NCI-H748 (cell line): Measurements from ENCODE around the gene MYOCOS.
"Not testable (repeated sequence)": the region's sequence is repeated elsewhere in the genome, so short reads cannot be mapped to it uniquely, and the experiment has no call there.

Experiments used
- DNase-seq: peaks from one replicate; lab custom pipeline; 2025; ENCODE audit not compliant: unreplicated experiment; lab: John Stamatoyannopoulos, UW

Gene MYOCOS, protein sequence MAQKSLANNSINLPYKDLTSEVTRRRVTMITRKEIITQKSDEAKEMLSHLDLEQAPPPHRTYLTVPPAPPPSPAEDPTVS

GRCh38 chr1:171622152-171622462 lies at the start of gene MYOCOS:
Gene MYOCOS, plus strand, starts transcription at chr1:171622243. Its CDS starts 1,641 bp downstream, at chr1:171623884.
- DNase-seq = no peak

- DNase-seq = no peak
These were observed 45.9 kb upstream of the MYOCOS start for GRCh38 chr1:171576144-171576543.

GRCh38 chr1:171581226-171581625 lies 40.8 kb upstream of the MYOCOS start:
- DNase-seq = no peak

DNA sequence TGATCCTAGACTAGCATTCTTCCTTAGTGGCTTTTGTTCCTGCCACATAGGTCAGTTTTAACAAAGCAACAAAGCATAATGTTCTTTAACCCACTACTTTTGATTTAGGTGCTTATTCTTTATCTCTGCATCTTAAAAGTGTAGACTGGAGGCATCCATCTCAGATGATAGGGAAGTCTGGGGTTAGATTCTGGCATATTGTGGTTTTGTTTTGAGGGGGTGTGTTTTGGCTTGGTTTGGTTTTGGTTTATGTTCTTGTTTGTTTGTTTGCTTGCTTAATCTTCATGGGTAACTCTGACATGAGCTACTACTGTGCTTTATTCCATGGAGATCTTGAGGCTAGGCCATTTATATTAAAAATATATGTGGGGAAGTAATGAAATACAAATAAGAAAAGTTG lies 40.3 kb upstream of the MYOCOS start:
- no peak for DNase-seq

DNA sequence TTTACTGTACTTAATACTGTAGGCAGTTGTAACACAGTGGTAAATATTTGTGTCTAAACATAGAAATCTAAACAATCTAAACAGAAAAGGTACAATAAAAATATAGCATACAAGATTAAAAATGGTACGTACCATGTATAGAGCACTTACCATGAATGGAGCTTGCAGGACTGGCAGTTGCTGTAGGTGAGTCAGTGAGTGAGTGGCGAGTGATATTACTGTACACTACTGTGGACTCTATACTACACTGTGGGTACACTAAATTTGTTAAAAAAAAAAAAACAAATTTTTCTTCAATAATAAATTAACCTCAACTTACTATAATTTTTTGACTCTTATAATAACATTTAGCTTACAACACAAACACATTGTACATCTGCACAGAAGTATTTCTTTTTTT lies 39.5 kb upstream of the MYOCOS start:
- no peak for DNase-seq

- DNase-seq = no peak
These were observed 38.3 kb upstream of the MYOCOS start for GRCh38 chr1:171583591-171584201.

GRCh38 chr1:171585715-171586114 lies 36.3 kb upstream of the MYOCOS start:
- no peak for DNase-seq

DNA sequence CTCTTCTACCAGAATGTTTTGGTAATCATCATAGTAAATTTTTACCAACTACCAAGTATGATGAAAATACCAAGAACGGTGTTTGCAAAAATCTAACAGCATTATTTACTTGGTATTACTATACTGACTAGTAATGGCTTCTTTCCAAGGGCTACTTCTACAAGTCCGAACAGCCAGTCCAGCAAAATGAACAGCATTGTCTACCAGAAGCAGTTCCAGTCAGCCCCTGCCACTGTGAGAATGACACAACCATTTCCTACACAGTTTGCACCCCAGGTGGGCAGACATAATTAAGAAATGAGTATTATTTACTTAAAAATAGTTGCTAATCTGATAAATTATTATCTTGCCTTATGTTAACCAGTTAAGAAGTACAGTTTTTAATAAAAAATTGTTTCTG lies 33.8 kb upstream of the MYOCOS start:
- DNase-seq = no peak

- no peak for DNase-seq
These were observed 32.0 kb upstream of the MYOCOS start for GRCh38 chr1:171590022-171590421.

DNA sequence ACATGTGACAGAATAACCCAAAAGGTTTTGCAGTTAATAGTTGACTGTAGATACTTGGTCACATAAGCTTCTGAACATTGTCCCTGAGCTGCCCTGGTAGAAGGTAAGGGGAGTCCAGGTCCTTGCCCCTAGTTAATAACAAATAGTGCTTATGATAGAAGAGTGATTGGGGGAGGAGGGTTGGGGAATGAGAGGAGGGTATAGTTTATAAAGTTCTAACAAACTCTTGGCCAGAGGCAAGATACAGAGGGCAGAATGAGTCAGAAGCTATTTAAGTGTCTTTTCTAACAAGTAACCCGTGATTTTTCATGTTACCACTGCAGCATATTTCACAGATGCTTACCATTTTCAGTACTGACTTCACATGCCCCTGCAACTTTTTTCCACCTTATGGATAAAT lies 26.7 kb upstream of the MYOCOS start:
- no peak for DNase-seq

DNA sequence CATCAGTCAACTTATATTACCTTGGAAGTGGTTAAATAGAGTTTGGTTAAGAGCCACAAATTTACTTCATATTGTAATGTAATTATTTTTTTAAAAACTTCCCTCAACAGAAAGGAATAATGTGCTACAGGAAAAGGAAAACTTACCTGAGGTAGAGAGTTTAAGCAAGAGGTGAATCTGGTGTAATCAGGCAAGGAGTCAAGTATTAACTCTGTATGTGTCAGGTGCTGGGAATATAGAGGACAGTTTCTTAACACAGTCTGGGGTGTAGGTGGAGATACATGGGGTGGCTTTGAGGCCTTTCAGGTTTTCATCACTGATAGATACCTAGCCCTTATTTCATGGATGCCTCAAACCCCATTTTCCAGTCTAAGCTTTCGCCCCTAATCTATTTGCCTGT lies 25.9 kb upstream of the MYOCOS start:
- no peak for DNase-seq

DNA sequence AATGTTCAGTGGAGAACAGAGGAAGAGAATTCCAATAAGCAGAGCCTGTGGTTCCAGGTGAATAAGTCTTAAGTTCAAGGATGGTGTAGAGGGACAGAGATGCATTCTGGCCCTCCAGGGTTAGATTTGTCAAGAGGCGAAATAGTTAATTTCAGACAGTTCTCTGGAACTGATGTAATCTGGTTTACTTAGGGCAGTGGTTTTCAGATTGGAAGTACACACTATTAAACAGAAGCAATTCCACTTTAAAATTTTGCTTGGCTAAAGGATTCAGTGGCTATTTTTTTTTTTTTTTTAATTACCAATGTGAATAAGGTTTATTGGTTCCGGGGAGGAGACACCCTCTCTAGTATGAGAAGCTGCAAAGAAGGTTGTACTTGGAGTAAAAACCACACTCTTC lies 25.3 kb upstream of the MYOCOS start:
- DNase-seq = no peak

DNA sequence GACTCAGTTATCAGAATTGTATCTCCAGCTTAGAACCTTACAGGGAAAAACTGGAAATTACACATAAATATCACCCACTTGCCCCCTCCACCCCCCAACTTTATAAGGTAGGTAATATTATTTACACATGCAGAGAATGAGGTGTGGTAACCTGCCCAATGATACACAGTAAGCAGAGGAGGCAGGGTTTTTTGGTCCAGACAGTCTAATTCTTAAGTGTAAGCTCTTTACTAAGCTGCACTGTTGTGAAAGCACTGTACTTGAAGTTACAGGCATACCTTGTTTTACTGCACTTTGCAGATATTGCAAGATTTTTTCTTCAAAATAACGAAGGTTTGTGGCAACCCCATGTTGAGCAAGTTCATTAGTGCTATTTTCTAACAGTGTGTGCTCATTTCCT lies 24.8 kb upstream of the MYOCOS start:
- DNase-seq = no peak

DNA sequence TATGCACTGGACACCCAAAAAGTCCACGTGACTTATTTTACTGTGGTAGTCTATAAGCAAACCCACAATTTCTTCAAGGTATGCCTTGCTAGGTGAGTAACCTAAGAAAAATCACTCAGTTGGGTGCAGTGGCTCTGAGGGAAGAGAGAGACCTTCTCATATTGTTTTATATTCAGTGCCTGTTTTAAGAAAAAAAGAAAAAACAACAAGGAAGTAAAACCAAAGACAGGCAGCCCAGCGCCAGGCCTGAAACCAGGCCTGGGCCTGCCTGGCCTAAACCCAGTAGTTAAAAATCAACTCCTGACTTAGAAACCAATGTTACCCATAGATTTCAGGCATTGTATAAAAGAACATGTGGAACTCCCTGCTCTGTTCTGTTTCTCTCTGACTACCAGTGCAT lies 21.7 kb upstream of the MYOCOS start:
- not testable (repeated sequence) for DNase-seq

DNA sequence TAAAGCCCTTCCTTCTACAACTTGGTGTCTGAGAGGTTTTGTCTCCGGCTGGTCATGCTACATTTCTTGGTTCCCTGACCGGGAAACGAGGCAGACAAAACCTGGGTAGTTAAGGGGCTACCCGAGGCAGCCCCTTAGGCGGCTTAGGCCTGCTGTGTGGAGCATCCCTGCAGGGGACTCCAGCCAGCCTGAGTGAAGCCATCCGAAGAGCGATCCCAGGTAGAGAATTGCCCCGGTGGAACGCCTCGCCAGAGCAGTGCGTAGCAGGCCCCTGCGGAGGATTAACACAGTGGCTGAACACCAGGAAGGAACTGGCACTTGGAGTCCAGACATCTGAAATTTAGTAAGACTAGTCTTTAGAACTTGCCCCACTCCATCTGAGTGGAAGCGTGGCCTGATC lies 21.2 kb upstream of the MYOCOS start:
- DNase-seq = no peak

- DNase-seq = not testable (repeated sequence)
These were observed 19.0 kb upstream of the MYOCOS start for GRCh38 chr1:171603042-171603441.

- no peak for DNase-seq
These were observed 15.6 kb upstream of the MYOCOS start for GRCh38 chr1:171606402-171606941.

DNA sequence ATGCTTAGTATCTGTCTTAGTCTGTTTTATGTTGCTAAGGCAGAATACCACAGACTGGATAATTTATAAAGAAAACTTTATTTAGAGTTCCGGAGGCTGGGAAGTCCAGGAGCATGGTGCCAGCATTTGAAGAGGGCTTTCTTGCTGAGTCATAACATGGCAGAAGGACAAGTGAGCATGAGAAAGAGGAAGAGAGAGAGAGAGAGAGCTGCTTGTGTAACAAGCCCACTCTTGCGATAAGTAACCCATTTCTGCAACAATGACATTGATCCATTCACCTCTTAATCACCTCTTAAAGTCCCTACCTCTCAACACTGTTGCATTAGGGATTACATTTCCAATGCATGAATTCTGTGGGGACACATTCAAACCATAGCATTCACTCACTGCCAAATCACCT lies 11.7 kb upstream of the MYOCOS start:
- DNase-seq = no peak

DNA sequence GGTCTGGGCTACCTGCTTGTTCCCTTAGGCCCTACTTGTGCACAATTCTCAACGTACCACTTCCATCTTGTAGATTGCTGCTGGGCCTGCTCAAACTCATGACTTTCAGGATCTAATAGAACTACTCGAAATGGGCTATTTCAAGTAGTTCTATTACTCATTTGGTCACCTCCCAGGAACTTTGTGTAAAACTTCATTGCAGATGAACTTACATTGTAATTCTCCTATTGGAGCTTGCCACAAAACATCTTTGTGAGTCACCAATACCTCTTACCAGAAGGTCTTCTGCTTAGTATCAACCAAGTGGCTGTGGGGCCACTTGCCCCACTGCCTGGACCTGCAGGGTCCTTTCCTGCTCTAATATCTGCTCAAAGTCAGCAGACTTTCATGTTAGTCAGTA lies 10.7 kb upstream of the MYOCOS start:
- no peak for DNase-seq

DNA sequence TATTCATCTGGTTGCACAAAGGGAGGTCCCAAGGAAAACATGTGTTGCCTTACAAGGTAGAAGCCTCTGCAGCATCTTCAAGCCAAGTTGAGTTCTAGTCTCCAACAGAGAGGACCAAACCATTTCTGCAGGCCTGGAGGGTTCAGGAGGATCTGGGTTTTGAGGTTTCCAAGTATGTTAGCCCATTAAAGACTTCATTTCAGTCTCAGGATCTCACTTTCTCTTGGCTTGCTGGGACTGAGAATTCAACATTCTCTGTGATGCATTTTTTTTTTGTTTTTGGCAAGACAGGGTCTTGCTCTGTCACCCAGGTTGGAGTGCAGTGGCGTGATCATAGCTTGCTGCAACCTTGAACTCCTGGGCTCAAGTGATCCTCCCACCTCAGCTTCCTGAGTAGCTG lies 8.8 kb upstream of the MYOCOS start:
- DNase-seq = no peak

- DNase-seq = not testable (repeated sequence)
These were observed 6.7 kb upstream of the MYOCOS start for GRCh38 chr1:171615122-171615906.

DNA sequence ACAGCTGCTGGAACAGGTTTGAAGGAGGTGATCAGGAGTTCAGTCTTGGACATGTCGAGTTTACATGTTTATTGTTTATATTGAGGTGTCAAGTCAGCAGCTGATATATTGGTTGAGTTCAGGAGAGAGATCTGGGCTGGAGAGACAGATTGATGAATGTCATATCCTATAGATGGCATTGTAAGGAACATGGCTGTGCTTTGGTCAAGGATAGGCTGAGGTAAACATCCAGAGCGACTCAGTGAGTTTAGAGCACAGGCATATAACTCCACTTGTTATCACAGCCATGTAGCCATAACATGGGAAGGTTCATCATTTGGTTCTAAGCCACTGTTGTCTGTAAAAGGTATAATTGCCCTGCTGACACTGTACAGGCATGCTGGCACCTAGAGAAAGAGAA lies 5.5 kb upstream of the MYOCOS start:
- no peak for DNase-seq
